Endothelial cell of umbilical vein (primary cell): ENCODE results near the gene SERPINB3. TPM values are rescaled to one million over a fixed set of nuclear protein-coding genes. Genes with fewer than 3 reads are reported as not detected.

Experiments used
- BruUV-seq: library from RNA; stranded (reverse); fragments of 400-500 nt; replicated peaks from 2 replicates; lab custom pipeline; 2021; lab: Mats Ljungman, UMichigan
- CTCF ChIA-PET: fragments of 300-600, 350-600 bp; sonication (Branson Sonifier 250); formaldehyde crosslinking; loops from one replicate; lab custom pipeline; 2021; ENCODE audit warnings: antibody characterized with exemption, inconsistent platforms; lab: Charles Lee
- POLR2A ChIA-PET: fragments of 300-600, 350-600 bp; sonication (Branson Sonifier 250); formaldehyde crosslinking; loops from one replicate; lab custom pipeline; 2021; ENCODE audit warnings: antibody characterized with exemption, inconsistent platforms; lab: Charles Lee
- DNase-seq: peaks from one replicate; pipeline ENCODE4 v3.0.0-alpha.2; 2011; ENCODE audit warnings: low read depth, low spot score
- FAIRE-seq: peaks from 2 replicates; lab custom pipeline; 2011; peaks lifted over from hg19 to GRCh38; lab: Jason Lieb, UNC
- H2AFZ ChIP-seq: 2 replicates; pipeline ENCODE4 v1.6.0; 2012; ENCODE audit warnings: low read depth, low read length, control low read depth, inconsistent platforms
- H3K27ac ChIP-seq: 2 replicates; pipeline ENCODE4 v1.5.1; 2011; ENCODE audit warnings: low read depth, mild to moderate bottlenecking, control low read depth, low read length, moderate library complexity; ENCODE audit not compliant: insufficient read depth
- H3K27me3 ChIP-seq, 2 experiments: 2 replicates each; pipeline versions ENCODE4 v1.6.0 to v1.6.1; 2011; ENCODE audit warnings: low read length in 2 of 2, mixed read lengths in 1 of 2; ENCODE audit not compliant: control insufficient read depth in 2 of 2, insufficient read depth in 2 of 2
- H3K36me3 ChIP-seq, 2 experiments: 2 replicates in 1 of 2; 3 replicates in 1 of 2; pipeline ENCODE4 v1.5.1; 2011; ENCODE audit warnings: low read length in 2 of 2, mild to moderate bottlenecking in 1 of 2, moderate library complexity in 1 of 2; ENCODE audit not compliant: control insufficient read depth in 2 of 2, insufficient read depth in 2 of 2; ENCODE audit errors: extremely low read depth in 1 of 2
- H3K4me1 ChIP-seq: 3 replicates; pipeline ENCODE4 v1.5.1; 2011; ENCODE audit warnings: mild to moderate bottlenecking, low read length; ENCODE audit not compliant: control insufficient read depth, insufficient read depth; ENCODE audit errors: extremely low read depth
- H3K4me2 ChIP-seq: 2 replicates; pipeline ENCODE4 v1.6.1; 2011; ENCODE audit warnings: low read length, control low read depth, mixed read lengths; ENCODE audit not compliant: insufficient read depth
- H3K4me3 ChIP-seq, 3 experiments: fragments of 200-600 bp in 1 of 3; sonication (generic), shearing (Covaris generic) in 1 of 3; replicated peaks in 1 of 3; 2 replicates each; pipeline ENCODE4 v1.5.1; 2011 to 2016; ENCODE audit warnings: control low read depth in 3 of 3, low read length in 3 of 3, mild to moderate bottlenecking in 2 of 3, inconsistent platforms in 1 of 3, low read depth in 1 of 3, moderate library complexity in 1 of 3; ENCODE audit not compliant: insufficient read depth in 1 of 3
- H3K79me2 ChIP-seq: 2 replicates; pipeline ENCODE4 v1.6.0; 2012; ENCODE audit warnings: low read length, inconsistent platforms; ENCODE audit not compliant: control insufficient read depth, insufficient read depth
- H3K9ac ChIP-seq: replicated peaks from 2 replicates; pipeline ENCODE3; 2011; ENCODE audit warnings: low read length, control low read depth; ENCODE audit not compliant: insufficient read depth; ENCODE audit errors: extremely low read depth
- H3K9me1 ChIP-seq: replicated peaks from 3 replicates; pipeline ENCODE4 v1.6.0; 2011; ENCODE audit warnings: mild to moderate bottlenecking, low read length; ENCODE audit not compliant: control insufficient read depth, insufficient read depth; ENCODE audit errors: extremely low read depth
- H3K9me3 ChIP-seq: replicated peaks from 2 replicates; pipeline ENCODE4 v1.5.1; 2012; ENCODE audit warnings: low read length, inconsistent platforms; ENCODE audit not compliant: control insufficient read depth, insufficient read depth
- H4K20me1 ChIP-seq: replicated peaks from 2 replicates; pipeline ENCODE3; 2011; ENCODE audit warnings: mild to moderate bottlenecking, low read length; ENCODE audit not compliant: control insufficient read depth, insufficient read depth; ENCODE audit errors: extremely low read depth
- CTCF ChIP-seq, 2 donors: IDR thresholded peaks; 1 replicate in 1 of 2; 2 replicates in 1 of 2; pipeline ENCODE4 v1.5.1; 2011; ENCODE audit warnings: low read length in 2 of 2, mild to moderate bottlenecking in 2 of 2, moderate library complexity in 2 of 2, control low read depth in 1 of 2, inconsistent platforms in 1 of 2, low read depth in 1 of 2; ENCODE audit not compliant: insufficient read depth in 1 of 2; ENCODE audit errors: extremely low read depth in 1 of 2
- EZH2 ChIP-seq: IDR thresholded peaks from 2 replicates; pipeline ENCODE4 v1.6.1; 2012; ENCODE audit warnings: borderline replicate concordance, low read depth, mild to moderate bottlenecking, moderate library complexity, low read length, inconsistent platforms; ENCODE audit not compliant: severe bottlenecking
- FOS ChIP-seq: IDR thresholded peaks from 2 replicates; pipeline ENCODE4 v1.6.1; 2011; ENCODE audit warnings: mild to moderate bottlenecking, low read length, moderate library complexity, borderline replicate concordance; ENCODE audit not compliant: insufficient read depth
- GATA2 ChIP-seq: IDR thresholded peaks from 2 replicates; pipeline ENCODE4 v1.7.0; 2011; ENCODE audit warnings: low read depth, mild to moderate bottlenecking, moderate library complexity, mixed read lengths, low read length; ENCODE audit not compliant: insufficient read length, insufficient read depth
- JUN ChIP-seq: IDR thresholded peaks from 2 replicates; pipeline ENCODE4 v1.6.1; 2011; ENCODE audit warnings: borderline replicate concordance, low read depth; ENCODE audit not compliant: insufficient read length, insufficient read depth
- MYC ChIP-seq: IDR thresholded peaks from one replicate; pipeline ENCODE4 v1.6.1; 2011; ENCODE audit warnings: mild to moderate bottlenecking, low read depth, low read length
- POLR2A ChIP-seq: IDR thresholded peaks from 2 replicates; pipeline ENCODE4 v1.6.1; 2012; ENCODE audit warnings: low read depth, mild to moderate bottlenecking, control low read depth, low read length
- POLR2AphosphoS5 ChIP-seq: IDR thresholded peaks from 2 replicates; pipeline ENCODE4 v1.6.1; 2012; ENCODE audit warnings: low read depth, mild to moderate bottlenecking, control low read depth, low read length, moderate library complexity; ENCODE audit not compliant: insufficient read depth
- dilution Hi-C: fragments of 300-500 bp; cut with MboI; formaldehyde crosslinking; loops from one replicate; pipeline ENCODE4 v1.15.0; 2019; ENCODE audit warnings: low sequenced_read_pairs; ENCODE audit not compliant: extremely low pct_ligation_motif_present
- intact Hi-C: fragments of 100-400 bp; cut with micrococcal nuclease; formaldehyde crosslinking; loops from one replicate; pipeline ENCODE4 v1.10.0; 2022
- polyA plus RNA-seq, 4 experiments: library from polyadenylated mRNA; depleted of rRNA in 3 of 4; stranded (reverse) in 3 of 4; unstranded in 1 of 4; fragments of >200 nt; gene quantifications; 2 replicates each; pipeline versions ENCODE4 v1.2.1 to v1.2.3, GENCODE V29; 2011 to 2012; ENCODE audit warnings: missing spikeins in 1 of 4
- total RNA-seq: library from RNA; stranded (reverse); gene quantifications from 2 replicates; pipeline ENCODE4 v1.2.3, GENCODE V29; 2021
- TF ChIP-seq, protein P1 (sequence below): IDR thresholded peaks from 2 replicates; pipeline ENCODE4 v1.6.1; 2011; ENCODE audit not compliant: insufficient read depth, insufficient read length

The SERPINB3 gene
- total and polyA plus RNA-seq, 2 donors (not counting 3 experiments of a cell fraction or from before 2014, with no cell fraction given): not detected

GRCh38 chr18:63637703-63638102 lies 24.0 kb downstream of the SERPINB3 start:
- Histone ChIP-seq H3K9ac (no peak overlapping the region), H3K4me2 (no peak overlapping the region), H3K9me3 (no peaks in the 10 kb centered on the region), H3K79me2 (no peaks in the 10 kb centered on the region), H3K9me1 (no peaks in the 10 kb centered on the region), H3K27ac (no peak overlapping the region), H4K20me1 (no peaks in the 10 kb centered on the region), H3K4me1 (no peaks in the 10 kb centered on the region), H3K36me3 (no peaks in the 10 kb centered on the region), H2AFZ (no peak overlapping the region), H3K27me3 (no peaks in the 10 kb centered on the region), H3K4me3 (no peak overlapping the region)
- FAIRE-seq (no peak), DNase-seq (no peak)
- ChIA-PET CTCF (no interaction called here), POLR2A (no interaction called here)
- dilution Hi-C loops: no loop called here
- no TSS peak for BruUV-seq
- intact Hi-C loops: no loop called here
- TF ChIP-seq JUN (no peak), MYC (no peak), GATA2 (no peak), CTCF (IDR thresholded peaks at IDR 0.05; ENCODE audit: extremely low read depth in 1 of 2, insufficient read depth in 1 of 2, low read depth in 1 of 2, low read length in 2 of 2) (no peak), POLR2AphosphoS5 (no peak), EZH2 (no peak), POLR2A (no peak), FOS (no peak)
- TF ChIP-seq, protein P1, sequence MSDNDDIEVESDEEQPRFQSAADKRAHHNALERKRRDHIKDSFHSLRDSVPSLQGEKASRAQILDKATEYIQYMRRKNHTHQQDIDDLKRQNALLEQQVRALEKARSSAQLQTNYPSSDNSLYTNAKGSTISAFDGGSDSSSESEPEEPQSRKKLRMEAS: no peak
